Suppressor macrophage treated with lipopolysaccharide for 4 hours (primary cell): Measurements from ENCODE around the gene ADH1A.
"Not testable (repeated sequence)": the region's sequence is repeated elsewhere in the genome, so short reads cannot be mapped to it uniquely, and the experiment has no call there.

Experiments
- DNase-seq: peaks from one replicate; pipeline ENCODE4 v3.0.0-alpha.2; 2020

The ADH1A gene

DNA sequence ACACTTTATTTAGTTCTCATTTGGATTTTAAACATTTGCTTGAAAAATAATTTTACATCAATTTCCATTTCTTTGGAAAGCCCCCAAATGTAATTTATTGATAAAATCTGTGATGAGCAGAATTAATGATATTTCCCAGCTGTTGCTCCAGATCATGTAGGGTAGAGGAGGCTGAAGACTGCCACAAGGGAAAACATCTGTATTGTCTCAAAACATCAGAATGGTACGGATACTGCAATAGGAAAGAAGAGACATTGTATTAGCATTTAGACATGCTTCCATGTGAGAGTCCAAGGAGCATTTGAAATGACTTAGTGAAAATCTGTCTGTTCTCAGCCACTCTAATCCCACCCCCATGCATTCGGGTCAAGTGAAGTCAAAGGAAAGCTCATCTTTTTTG is 14.4 kb downstream of the ADH1A start:
- DNase-seq: no peak

GRCh38 chr4:99275885-99276284 is 14.9 kb downstream of the ADH1A start:
- no peak for DNase-seq

DNA sequence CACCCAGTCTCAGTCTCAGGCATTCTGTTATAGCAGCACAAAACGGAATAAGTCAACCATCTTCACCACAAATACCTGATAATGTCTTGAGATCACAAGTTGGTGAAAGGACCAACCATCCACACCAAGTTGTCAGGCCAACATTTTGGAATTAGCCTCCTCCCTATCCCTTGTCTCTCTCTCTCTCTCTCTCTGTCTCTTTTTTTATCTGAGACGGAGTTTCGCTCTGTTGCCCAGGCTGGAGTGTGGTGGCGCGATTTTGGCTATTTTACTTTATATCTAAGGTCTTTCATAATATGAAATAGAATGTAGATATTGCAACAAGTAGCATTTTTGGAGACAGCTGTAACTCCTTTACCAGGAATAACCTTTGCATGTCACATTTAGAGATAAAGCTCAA is 15.7 kb downstream of the ADH1A start:
- no peak for DNase-seq

DNA sequence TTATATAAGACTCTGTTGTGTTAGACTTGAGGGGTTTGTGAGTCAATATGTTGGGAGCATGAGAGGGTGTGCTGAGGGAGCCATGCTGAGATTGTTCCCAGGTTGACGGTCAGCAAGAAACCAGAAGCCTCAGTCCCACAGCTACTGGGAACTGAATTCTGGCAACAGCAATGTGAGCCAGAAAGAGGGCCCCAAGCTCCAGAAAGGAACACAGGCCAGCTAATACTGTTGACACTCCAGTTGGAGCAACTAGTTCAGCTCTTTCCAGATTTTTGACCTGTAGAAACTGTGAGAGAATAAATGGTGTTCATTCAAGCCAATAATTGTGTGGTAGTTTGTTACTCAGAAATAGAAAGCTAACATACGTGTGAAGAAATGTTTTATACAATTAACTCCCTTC is 17.1 kb downstream of the ADH1A start:
- no peak for DNase-seq

DNA sequence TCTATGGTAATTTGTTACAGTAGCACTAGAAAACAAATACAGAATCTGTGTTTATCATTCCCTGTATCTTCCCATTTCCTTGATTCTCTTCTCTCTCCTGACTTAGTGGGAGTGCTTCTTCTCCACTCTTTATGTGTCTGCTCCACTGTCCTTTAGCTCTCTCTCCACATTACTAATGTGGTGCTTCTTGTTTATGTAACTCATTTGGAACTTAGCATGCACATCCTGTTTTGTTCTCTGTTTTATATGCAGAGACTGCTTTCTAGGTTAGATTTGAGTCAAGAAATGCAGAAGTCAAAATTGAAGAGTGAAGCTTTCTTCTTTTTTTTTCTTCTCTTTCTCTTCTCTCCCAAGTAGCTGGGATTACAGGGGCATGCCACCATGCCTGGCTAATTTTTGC is 25.9 kb downstream of the ADH1A start:
- no peak for DNase-seq

GRCh38 chr4:99252746-99253145 is 38.0 kb downstream of the ADH1A start:
- no peak for DNase-seq

DNA sequence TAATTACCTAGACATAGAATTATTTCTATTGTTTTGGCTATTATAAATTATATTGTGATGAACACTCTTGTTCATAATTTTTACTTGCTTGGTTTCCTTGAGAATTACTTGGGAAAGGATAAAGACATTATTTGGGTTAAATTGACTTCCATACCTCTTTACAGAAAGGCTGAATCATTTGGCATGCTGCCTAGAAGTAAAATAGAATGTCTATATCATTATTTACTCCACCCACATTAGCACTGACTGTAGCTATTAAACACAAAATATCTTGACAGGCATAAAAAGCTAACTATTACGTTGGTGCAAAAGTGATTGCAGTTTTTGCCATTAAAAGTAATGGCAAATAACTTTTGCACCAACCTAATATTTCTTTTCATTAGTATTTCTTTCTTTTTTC is 42.1 kb downstream of the ADH1A start:
- no peak for DNase-seq

- no peak for DNase-seq
Measured at GRCh38 chr4:99235955-99236354, 54.8 kb downstream of the ADH1A start.

DNA sequence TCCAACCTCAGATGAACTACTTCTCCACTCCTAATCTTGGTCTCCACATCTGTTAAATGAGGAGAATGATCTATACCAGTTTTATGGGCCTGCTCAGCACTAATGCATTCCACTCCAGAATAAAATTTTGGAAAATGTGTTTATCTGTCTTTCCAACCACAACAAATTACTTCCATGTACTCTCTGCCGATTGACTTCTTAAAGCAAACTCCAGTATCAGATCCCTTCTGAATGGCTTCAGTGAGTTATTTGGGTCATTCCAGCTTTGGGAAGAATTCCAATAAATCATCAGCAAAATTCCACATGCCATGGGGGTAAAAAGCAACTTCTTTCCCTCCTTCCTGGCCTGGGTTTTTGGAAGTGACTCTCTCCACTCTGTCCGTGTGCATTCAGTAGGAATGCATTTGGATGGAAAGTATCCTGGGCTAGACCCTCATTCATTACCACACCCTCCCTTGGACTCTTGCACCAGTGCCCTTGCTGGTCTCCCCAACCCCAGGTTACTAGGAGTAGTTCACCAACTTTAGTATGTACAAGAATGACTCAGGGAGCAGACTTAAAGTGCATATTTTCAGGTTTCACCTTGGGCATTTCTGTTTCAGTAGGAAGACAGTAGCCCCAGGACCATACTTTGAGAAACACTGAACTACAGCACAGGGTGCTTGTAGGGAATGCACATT is 56.3 kb downstream of the ADH1A start:
- no peak for DNase-seq

DNA sequence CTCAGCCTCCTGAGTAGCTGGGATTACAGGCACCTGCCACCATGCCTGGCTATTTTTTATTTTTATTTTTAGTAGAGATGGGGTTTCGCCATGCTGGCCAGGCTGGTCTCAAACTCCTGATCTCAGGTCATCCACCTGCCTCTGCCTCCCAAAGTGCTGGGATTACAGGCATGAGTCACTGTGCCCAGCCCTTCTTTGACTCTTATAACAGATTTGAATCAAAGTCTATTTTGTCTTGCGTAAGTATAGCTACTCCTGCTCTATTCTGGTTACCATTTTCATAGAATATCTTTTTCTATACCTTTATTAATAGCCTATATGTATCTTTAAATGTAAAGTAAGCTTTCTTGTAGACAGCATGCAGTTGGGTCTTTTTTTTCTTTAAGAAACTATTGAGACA is 57.4 kb downstream of the ADH1A start:
- not testable (repeated sequence) for DNase-seq

DNA sequence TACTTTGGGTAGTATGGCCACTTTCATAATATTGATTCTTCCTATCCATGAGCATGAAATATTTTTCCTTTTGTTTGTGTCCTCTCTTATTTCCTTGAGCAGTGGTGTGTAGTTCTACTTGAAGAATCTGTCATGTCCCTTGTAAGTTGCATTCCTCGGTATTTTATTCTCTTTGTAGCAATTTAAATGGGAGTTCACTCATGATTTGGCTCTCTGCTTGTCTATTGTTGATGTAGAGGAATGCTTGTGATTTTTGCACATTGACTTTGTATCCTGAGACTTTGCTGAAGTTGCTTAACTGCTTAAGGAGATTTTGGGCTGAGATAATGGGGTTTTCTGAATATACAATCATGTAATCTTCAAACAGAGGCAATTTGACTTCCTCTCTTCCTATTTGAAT is 62.1 kb downstream of the ADH1A start:
- DNase-seq: not testable (repeated sequence)

DNA sequence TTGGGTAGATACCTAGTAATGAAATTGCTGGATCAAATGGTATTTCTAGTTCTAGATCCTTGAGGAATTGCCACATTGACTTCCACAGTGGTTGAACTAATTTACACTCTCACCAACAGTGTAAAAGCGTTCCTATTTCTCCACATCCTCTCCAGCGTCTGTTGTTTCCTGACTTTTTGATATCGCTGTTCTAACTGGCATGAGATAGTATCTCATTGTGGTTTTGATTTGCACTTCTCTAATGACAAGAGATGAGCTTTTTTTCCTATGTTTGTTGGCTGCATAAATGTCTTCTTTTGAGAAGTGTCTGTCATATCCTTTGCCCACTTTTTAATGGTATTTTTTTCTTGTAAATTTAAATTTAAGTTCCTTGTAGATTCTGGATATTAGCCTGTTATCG is 63.1 kb downstream of the ADH1A start:
- DNase-seq: not testable (repeated sequence)
